Bronchial epithelial cell (primary cell): ENCODE measurements around the gene SFMBT2. TPM values are rescaled to one million over a fixed set of nuclear protein-coding genes. Genes with fewer than 3 reads are reported as not detected.

Experiments used
- DNase-seq: peaks from one replicate; pipeline ENCODE4 v3.0.0-alpha.2; 2010; ENCODE audit warnings: low read depth
- FAIRE-seq: peaks from 2 replicates; lab custom pipeline; 2011; peaks lifted over from hg19 to GRCh38; lab: Jason Lieb, UNC
- H3K27me3 ChIP-seq: 2 replicates; pipeline ENCODE4 v1.5.1; 2011; ENCODE audit warnings: low read length; ENCODE audit not compliant: control insufficient read depth, insufficient read depth
- H3K36me3 ChIP-seq: 2 replicates; pipeline ENCODE4 v1.5.1; 2011; ENCODE audit warnings: low read length; ENCODE audit not compliant: control insufficient read depth, insufficient read depth
- H3K4me3 ChIP-seq: 2 replicates; pipeline ENCODE4 v1.5.1; 2011; ENCODE audit warnings: mild to moderate bottlenecking, low read depth, low read length, control low read depth
- CTCF ChIP-seq: IDR thresholded peaks from 2 replicates; pipeline ENCODE4 v1.5.1; 2011; ENCODE audit warnings: mild to moderate bottlenecking, moderate library complexity, low read length, control low read depth, inconsistent platforms; ENCODE audit not compliant: insufficient read depth, severe bottlenecking
- total RNA-seq: library from RNA; depleted of rRNA; stranded (reverse); fragments of >200 nt; gene quantifications from 2 replicates; pipeline ENCODE4 v1.2.1, GENCODE V29; 2014

SFMBT2 gene
- total RNA-seq, 1 donor from 2014 or later: under 0.01 TPM

GRCh38 chr10:7298495-7298894 lies 112.3 kb downstream of the SFMBT2 start:
- H3K4me3 ChIP-seq: no peak overlapping the region
- no peaks in the 10 kb centered on the region for H3K36me3 ChIP-seq
- DNase-seq (no peak), FAIRE-seq (peak; percentile 60)
- no peaks in the 10 kb centered on the region for H3K27me3 ChIP-seq
- no peak for TF ChIP-seq CTCF

GRCh38 chr10:7297094-7297493 lies 113.7 kb downstream of the SFMBT2 start:
- Histone ChIP-seq H3K4me3 (no peak overlapping the region), H3K27me3 (no peaks in the 10 kb centered on the region), H3K36me3 (no peaks in the 10 kb centered on the region)
- no peak for DNase-seq
- FAIRE-seq: no peak
- no peak for TF ChIP-seq CTCF

- Histone ChIP-seq H3K27me3 (no peaks in the 10 kb centered on the region), H3K36me3 (no peaks in the 10 kb centered on the region), H3K4me3 (no peak overlapping the region)
- no peak for TF ChIP-seq CTCF
- DNase-seq (no peak), FAIRE-seq (no peak)
These were observed 114.2 kb downstream of the SFMBT2 start for GRCh38 chr10:7296648-7297047.

- FAIRE-seq: no peak
- no peak for TF ChIP-seq CTCF
These were observed 114.8 kb downstream of the SFMBT2 start for GRCh38 chr10:7296076-7296475.

GRCh38 chr10:7293378-7293920 lies 117.4 kb downstream of the SFMBT2 start:
- no peak overlapping the region for H3K4me3 ChIP-seq
- TF ChIP-seq CTCF: no peak
- FAIRE-seq (no peak), DNase-seq (no peak)
- H3K27me3 ChIP-seq: no peaks in the 10 kb centered on the region
- no peaks in the 10 kb centered on the region for H3K36me3 ChIP-seq

More at GRCh38 chr10:7296076-7296475, 114.8 kb downstream of the SFMBT2 start:
- no peak for DNase-seq
- no peak overlapping the region for H3K4me3 ChIP-seq
- no peaks in the 10 kb centered on the region for H3K36me3 ChIP-seq
- no peaks in the 10 kb centered on the region for H3K27me3 ChIP-seq
